HG03571 (cell line): ENCODE results near the gene NID2.

Experiments used
- ATAC-seq: cut with Tn5 transposase; IDR thresholded peaks from one replicate; pipeline ENCODE4 v1.9.1; 2021; ENCODE audit not compliant: unreplicated experiment

NID2 gene, protein sequence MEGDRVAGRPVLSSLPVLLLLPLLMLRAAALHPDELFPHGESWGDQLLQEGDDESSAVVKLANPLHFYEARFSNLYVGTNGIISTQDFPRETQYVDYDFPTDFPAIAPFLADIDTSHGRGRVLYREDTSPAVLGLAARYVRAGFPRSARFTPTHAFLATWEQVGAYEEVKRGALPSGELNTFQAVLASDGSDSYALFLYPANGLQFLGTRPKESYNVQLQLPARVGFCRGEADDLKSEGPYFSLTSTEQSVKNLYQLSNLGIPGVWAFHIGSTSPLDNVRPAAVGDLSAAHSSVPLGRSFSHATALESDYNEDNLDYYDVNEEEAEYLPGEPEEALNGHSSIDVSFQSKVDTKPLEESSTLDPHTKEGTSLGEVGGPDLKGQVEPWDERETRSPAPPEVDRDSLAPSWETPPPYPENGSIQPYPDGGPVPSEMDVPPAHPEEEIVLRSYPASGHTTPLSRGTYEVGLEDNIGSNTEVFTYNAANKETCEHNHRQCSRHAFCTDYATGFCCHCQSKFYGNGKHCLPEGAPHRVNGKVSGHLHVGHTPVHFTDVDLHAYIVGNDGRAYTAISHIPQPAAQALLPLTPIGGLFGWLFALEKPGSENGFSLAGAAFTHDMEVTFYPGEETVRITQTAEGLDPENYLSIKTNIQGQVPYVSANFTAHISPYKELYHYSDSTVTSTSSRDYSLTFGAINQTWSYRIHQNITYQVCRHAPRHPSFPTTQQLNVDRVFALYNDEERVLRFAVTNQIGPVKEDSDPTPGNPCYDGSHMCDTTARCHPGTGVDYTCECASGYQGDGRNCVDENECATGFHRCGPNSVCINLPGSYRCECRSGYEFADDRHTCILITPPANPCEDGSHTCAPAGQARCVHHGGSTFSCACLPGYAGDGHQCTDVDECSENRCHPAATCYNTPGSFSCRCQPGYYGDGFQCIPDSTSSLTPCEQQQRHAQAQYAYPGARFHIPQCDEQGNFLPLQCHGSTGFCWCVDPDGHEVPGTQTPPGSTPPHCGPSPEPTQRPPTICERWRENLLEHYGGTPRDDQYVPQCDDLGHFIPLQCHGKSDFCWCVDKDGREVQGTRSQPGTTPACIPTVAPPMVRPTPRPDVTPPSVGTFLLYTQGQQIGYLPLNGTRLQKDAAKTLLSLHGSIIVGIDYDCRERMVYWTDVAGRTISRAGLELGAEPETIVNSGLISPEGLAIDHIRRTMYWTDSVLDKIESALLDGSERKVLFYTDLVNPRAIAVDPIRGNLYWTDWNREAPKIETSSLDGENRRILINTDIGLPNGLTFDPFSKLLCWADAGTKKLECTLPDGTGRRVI (N-terminal part only)

DNA sequence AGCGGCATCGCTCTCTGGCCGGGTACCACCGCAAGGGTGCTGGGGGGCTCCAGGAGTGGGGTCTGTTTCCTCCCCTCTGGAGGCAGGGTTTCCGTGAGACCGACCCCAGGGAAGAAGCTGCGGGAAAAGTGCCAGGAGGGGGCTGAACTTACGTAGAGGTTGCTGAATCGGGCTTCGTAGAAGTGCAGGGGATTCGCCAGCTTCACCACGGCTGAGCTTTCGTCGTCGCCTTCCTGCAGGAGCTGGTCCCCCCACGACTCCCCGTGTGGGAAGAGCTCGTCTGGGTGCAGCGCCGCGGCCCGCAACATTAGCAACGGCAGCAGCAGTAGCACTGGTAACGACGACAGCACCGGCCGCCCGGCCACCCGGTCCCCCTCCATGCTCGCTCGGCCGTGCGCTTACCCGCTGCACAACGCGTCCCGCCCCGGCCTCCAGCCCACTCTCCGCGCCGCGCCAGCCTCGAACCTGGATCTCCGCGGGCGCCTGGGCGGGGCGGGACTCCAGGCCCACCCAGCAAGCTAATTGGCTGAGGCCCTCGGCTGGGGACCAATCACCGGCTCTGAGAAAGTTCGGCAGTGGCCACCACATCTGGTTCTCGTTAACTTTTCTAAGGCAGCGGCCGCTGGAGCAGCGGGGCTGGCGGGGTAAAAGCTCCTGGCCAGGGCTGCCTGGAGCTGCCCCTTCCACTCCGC lies at the start of gene NID2:
Gene NID2, minus strand, starts transcription at position 445 of the 692 bp plus-strand sequence. Its CDS starts 65 bp downstream, at position 380.
- ATAC-seq: no peak

DNA sequence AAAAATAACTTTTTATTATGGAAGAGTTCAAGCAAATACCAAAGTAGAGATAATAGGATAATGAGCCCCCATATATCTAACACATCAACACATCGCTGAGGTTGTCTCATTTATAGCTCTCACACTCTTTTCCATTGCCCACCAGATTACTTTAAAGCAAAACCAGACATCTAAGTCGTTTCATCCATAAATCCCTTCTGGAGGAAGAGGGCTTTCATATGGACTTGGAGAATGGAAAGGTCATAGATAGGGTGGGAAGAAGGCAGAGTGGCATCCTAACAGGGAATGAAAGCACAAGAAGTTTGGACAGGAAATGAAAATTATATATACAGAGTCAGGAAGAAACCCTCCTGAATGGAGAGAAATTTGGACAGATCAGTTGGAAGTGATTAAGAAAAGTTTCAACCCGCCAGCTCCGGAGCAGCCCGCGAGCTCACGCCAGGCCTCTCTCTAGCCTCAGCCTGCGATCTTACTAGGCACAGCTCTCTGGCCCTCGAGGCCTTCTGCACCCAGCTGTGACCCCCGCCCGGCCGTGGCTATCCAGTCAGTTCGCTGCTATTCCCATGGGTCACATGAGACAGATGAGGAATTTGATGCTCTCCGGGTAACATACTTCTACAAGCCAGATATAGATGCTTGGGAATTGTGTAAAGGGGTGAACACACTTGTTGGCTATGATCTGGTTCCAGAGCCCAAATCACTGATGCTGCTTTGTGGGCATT lies 48.4 kb upstream of the NID2 start:
- ATAC-seq: no peak

DNA sequence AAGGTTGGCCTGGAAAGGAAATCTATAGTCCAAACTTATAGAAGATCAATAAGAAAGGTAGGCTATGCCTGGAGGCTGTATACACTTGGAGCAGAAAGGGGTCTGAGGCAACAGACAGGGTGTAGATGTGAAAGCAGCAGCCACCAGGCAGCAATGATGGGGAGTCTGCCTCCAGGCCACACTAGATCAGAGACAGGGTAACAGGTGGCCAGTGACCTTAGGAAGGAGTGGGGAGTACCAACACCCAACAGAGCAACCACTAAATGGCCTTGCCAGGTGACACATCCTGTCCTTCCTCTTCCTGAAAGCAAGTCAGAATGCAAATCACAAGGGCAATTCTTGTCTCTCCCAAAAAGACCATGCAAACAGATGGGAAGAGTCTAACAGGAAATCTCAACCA lies 46.4 kb upstream of the NID2 start:
- no peak for ATAC-seq

DNA sequence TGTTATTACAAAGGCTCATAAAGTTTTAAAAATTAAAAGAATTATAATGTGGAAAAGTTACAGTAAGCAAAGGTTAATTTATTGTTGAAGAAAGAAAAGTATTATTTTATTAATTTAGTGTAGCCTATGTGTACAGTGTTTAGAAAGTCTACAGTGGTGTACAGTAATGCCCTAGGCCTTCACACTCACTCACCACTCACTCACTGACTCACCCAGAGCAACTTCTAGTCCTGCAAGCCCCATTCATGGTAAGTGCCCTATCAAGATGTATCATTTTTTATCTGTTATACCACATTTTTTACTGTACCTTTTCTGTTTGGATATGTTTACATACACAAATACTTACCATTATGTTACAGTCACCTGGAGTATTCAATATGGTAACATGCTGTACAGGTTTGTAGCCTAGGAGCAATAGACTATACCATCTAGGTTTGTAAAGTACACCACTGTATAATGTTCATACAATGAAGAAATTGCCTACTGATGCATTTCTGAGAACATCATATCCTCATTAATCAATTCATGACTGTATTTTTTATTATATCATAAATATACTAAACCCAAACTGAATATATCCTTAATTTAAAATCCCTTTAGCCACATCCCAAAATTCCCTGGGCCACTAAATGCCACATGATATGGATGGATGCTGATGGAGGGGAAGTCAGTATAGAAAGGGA lies 43.6 kb upstream of the NID2 start:
- no peak for ATAC-seq

DNA sequence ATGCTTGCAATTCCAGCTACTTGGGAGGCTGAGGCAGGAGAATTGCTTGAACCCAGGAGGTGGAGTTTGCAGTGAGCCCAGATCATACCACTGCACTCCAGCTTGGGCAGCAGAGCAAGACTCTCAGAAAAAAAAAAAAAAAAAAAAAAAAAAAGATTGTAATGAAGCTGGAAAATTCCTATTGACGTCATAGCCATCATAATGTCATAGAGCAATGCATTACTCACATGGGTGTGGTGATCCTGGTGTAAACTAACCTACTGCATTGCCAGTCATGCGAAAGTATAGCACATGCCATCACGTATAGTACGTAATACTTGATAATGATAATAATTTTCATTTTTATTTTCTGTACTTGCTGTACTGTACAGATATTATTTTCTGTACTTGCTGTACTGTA lies 42.7 kb upstream of the NID2 start:
- no peak for ATAC-seq

DNA sequence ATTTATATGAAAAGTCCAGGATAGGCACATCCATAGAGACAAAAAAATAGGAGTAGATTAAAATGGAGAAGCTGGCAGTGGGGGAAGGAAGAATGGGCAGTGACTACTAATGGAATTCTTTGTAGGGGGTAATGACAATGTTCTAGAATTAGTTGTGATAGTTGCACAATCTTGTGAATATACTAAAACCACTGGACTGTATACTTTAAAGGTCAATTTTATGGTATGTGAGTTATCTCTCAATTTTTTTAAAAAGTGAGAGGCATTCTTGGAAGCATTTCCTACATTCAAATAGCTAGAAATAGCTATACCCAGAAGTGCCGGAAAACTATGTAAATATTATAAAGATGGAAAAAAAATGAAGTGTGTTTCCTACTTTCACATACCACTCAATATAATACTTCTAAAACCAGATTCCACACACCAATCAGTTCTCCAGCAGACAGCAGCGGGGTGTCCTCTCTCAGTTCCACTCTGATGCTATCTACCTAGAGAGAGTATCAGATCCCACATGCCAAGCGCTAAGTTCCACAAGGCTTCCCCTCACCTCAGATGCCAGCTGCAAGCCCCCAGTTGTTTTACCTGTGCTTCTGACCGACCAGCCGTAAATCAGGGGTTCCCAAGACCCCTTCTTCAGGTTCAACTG lies 41.7 kb upstream of the NID2 start:
- ATAC-seq: no peak

DNA sequence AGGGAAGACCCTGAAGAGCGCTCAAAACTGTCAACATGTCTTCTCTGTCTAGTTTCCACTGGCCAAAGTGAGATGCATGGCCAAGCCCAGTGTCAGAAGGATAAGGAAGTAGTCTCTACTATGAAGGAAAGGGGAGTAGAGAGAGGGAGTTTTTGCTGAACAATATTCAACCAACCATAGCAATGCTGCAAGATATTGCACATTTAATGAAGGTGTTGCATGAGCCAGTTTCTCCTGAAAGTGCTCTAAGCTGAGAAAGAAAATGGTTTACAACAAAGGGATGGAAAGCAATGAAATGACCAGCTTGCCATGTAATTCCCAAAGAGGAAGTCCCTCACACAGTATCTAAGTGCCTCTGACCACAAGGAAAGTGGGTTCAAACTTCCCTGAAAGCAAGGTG lies 40.0 kb upstream of the NID2 start:
- no peak for ATAC-seq

DNA sequence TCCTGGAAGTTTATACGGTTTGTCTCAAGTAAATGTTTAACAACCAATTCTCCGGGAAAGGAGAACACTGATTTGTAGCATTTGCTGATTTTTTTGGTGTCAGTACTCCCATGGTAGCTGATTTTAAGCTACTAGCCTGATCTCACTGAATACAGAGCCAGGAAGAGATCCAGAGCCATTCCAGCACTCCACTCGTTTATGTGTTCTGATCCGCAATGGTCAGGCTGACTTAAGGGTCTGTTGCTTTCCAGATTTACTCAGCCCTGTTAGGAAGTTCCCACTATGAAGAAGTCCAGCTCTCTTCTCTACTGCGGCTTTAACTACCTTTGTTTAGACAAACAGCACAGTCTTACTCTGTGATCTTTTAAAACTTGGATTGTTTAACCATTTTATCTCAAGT lies 38.0 kb upstream of the NID2 start:
- ATAC-seq: no peak

DNA sequence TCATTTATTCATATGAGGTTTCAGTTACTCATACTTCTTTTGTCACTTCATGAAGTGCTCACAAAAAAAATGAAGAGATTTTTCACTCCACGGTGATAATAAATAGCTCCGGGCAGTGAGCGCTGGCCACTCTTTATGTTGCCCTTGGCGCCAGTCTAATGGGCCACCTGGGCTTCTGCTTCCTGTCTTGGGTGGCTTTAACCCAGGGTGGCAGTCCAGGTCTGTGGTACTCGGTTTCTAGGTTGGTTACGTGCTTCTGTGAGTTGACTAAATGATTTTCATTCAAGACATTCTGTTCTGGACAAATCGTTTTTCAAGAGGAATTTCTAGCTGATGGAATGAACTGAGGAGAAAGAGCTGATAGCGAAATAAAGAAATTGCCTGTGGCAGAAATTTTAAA lies 34.6 kb upstream of the NID2 start:
- ATAC-seq: no peak

DNA sequence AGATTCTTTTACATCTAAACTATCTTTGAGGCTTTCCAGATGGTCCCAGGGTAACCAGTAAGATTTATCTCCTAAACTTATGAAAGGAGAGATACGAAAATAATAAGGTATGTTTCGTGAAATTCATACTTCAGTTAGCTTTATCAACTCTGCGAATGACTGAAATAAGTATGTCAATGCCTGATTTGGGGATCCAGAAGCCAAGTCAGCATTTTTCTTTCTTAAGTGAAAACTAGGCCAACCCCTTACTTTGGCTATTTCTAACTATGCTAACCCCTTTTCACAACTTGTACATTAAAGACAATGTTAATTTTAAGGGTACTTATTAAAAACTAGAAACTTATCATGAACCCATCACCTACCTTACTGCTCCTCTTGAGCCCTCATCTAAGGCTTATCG lies 26.9 kb upstream of the NID2 start:
- ATAC-seq: no peak

DNA sequence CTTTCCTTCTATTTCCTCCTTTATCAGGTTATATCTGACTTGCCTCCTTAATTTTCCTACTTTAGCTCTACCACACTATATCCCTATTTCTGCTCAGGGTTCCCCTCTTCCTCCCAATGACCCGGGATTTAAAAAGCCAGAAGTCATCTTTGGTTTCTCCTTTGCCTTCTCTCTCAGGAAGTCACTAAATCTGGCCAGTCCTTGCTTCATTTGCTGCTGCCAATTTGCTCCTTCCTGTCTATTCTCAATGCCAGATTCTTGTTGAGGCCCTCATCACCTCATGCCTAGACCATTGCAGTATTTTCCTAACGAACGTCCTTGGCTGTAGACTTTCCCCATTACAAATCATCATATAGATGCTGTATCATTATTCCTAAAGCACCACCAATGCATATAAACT lies 26.5 kb upstream of the NID2 start:
- ATAC-seq: no peak

DNA sequence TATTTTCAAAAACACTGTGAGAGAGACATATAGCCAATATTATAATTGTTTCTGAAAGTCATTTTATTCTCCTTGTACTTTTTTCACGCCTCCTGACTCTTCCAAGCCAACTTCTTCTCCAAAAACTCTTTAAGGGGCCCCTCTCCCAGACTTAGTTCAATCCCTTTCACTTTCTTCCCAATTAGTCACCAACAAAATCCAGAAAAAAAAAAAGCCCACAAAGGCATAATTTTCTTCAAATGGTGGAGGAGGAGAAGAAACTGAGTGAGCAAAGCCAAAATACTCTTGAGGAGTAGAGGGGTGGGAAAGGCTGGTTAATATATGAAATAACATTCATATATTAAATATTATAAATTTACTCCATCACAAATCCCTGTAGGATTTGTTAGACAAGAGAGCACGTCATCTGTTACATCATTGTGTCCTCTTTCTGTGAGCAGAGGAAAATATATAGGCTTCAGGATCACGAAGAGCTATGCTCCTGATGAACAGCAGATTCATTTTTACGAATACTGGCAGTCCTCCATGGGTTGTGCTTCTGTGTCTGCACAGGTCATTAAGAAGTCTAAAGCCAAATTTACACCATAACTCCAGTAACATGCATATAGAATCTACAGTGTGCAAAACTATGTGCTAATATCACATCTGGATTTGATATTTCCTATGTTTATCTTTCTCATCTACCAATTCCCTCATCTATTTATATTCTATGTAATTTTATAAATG lies 25.9 kb upstream of the NID2 start:
- no peak for ATAC-seq

DNA sequence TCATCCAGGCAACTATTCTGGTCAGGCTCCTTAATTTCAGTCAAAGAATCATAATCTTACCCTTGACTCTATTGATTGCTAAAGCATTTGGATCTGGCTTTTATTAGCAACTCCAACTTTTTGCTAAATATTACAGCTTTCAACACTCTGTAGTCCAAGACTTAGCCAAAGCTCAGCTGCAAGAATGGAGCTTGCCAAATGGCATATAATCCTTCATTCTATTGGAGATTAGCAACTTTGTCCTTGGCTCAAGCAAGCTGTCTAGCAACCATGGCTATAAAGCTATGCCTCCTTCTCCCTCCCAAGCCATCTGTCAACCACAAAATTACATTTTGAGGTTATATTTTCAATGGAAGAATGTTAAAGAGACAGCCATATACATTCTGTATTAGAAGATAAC lies 23.1 kb upstream of the NID2 start:
- no peak for ATAC-seq

DNA sequence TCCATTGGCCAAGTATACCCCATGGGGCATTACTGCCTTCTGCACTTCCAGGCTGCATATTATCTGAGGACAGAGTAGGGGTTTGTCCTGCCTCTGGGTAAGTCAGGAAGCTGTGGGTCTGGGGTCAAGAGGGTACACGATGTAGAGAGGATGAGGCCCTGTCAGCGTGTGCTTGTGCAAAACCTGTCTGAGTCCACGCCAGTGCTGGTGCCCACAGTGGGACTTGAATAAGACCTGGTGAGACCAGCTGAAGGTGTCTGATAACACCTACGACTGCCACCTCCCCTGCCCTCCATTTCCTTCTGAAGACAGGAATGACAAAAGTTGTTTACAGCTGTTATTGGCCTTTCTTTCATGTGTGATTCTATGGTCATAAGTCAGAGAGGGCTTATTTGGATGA lies 22.1 kb upstream of the NID2 start:
- ATAC-seq: no peak

DNA sequence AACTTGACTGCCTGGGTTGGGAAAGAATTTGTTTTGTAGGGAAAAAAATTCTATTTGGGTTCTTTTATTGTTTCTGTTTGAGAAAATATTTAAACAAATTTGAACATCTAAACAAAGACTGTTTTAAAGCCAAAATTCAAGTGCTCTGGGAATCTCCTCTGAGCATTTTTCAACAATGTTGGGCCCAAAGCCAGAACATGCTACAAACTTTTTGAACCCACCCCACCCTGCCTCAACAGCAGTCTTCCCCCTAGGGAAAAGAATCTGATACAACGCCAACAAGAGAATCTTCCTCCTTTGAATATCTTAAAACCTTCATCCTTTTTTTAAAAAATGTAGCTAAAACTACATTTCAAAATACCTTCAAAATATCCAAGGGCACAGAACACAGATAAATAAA lies 20.4 kb upstream of the NID2 start:
- no peak for ATAC-seq

DNA sequence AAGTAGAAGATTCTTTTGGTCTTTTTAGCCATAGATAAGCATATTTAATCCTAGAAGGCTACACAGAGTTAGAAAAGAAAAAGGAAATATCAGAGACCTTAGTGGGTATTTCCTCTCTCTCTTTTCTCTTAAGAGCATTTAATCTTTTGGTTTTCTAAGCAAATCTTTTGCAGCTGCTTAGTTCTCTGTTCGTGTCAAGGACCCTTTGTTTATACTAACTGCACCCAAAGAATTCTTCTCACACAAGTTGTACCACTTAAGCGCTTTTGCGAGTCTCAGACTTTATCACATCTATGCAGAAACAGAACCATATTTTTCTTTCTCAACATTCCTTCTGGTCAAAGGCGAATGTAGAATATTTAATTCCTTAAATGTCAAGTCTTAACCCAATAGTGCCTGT lies 17.9 kb upstream of the NID2 start:
- no peak for ATAC-seq

DNA sequence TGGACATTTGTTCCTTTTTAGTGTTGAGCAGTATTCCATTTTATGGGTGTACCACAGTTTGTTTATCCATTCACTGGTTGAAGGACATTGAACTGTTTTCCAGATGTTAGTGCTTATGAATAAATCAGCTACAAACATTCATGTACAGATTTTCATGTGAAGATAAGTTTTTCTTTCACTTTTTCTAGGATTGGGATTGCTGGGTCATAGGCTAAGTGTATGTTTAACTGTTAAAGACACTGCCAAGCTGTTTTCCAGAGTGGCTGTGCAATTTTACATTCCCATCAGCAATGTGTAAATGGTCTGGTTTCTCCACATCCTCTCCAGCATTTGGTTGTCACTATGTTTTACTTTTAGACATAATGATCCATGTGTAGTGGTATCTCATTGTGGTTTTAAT lies 14.0 kb upstream of the NID2 start:
- ATAC-seq: no peak

DNA sequence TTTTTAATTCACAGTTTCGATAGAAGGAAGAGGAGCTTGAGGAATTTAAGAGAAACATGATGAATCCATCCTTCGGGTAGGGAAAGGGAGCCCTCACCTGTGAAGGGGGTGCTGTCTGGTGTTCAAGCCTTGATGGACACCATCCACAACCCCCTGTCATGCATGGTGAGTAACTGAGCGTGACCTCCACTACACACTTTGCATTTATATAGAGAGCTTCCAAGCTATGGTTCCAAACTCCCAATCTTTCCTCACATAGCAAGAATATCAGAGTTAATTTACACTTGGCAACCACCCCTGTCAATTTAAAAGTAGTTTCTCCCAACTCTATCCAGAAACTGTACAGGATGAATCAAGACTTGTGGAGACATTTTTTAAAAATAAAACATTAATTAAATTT lies 13.1 kb upstream of the NID2 start:
- ATAC-seq: no peak
